ENCODE measurements around the gene ZNF462. TPM values are rescaled to one million over a fixed set of nuclear protein-coding genes. Genes with fewer than 3 reads are reported as not detected.

Gene ZNF462
- total and polyA plus RNA-seq, 11 donors = 5.3 to 51.3 (median 30.9) TPM

DNA sequence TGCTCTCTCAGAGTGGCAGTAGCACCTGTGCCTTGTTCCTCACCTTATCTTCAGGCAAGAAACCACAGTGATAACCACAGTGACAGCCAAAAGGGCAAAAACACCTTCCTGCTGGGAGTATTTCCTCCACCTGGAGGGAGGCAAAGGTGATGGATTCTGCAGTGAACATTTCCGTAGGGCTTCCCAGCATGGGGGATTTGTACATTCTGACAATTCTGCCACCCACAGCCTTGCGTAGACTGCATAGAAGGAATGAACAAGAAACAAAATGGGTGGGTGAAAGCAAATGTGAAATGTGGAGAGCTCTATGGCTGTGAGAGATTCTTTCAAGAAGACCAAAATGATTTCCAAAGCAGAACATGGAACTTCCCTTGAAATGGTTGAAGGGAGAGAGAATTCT lies 111.4 kb downstream of the ZNF462 start:
- ATAC-seq = no peak
- WGBS, 4 donors = 95 to 100% (median 97%) methylated on average over 2 of the region's 2 CpGs
- no peak overlapping the region for H3K4me3 ChIP-seq
- peaks cover 0 to 10% (median 0%) of the 10 kb centered on the region in 12 donors for H3K4me1 ChIP-seq
- no peak for DNase-seq
- H3K36me3 ChIP-seq = peaks cover 0 to 78% (median 57%) of the 10 kb centered on the region in 9 donors
- H3K27ac ChIP-seq = no peak overlapping the region
- H3K9me3 ChIP-seq = no peaks in the 10 kb centered on the region
- H3K27me3 ChIP-seq = no peaks in the 10 kb centered on the region
- TF ChIP-seq, protein P1, sequence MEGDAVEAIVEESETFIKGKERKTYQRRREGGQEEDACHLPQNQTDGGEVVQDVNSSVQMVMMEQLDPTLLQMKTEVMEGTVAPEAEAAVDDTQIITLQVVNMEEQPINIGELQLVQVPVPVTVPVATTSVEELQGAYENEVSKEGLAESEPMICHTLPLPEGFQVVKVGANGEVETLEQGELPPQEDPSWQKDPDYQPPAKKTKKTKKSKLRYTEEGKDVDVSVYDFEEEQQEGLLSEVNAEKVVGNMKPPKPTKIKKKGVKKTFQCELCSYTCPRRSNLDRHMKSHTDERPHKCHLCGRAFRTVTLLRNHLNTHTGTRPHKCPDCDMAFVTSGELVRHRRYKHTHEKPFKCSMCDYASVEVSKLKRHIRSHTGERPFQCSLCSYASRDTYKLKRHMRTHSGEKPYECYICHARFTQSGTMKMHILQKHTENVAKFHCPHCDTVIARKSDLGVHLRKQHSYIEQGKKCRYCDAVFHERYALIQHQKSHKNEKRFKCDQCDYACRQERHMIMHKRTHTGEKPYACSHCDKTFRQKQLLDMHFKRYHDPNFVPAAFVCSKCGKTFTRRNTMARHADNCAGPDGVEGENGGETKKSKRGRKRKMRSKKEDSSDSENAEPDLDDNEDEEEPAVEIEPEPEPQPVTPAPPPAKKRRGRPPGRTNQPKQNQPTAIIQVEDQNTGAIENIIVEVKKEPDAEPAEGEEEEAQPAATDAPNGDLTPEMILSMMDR (IDR thresholded peaks at IDR 0.05) = no peak
- TF ChIP-seq POLR2A (IDR thresholded peaks at IDR 0.05) = no peak
- intact Hi-C loops (cut with DNase I) = no loop called here

DNA sequence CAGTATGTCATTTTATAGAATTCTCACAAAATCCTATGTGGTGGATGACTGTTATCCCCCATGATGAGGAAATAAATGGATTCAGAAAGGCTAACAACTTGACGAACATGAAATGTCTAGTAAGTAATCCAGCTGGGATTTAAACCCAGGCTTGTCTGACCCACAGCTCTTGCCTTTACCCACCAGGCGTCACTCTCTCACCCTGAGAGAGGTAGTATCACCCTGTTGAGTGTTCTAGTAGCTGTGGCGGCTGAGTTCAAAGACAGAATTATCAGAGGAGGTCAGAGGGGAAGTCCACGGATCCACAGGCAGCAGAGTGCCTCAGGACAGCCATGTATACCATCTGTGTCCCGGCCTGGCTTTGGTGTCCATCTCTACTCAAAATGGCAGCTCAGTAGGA lies 113.8 kb downstream of the ZNF462 start:
- Histone ChIP-seq H3K27me3 (no peaks in the 10 kb centered on the region), H3K4me1 (peaks cover 0 to 9% (median 0%) of the 10 kb centered on the region in 12 donors), H3K9me3 (no peaks in the 10 kb centered on the region), H3K36me3 (peaks cover 0 to 94% (median 57%) of the 10 kb centered on the region in 9 donors), H3K4me3 (no peak overlapping the region), H3K27ac (no peak overlapping the region)
- no peak for DNase-seq
- intact Hi-C loops (cut with DNase I) = no loop called here
- 87 to 91% (median 89%) methylated on average over 5 of the region's 5 CpGs for WGBS, 4 donors
- ATAC-seq = no peak
- no peak for TF ChIP-seq POLR2A (IDR thresholded peaks at IDR 0.05)
- TF ChIP-seq, protein P1 (IDR thresholded peaks at IDR 0.05) = no peak

GRCh38 chr9:106980551-106981101 lies 117.7 kb downstream of the ZNF462 start:
- no peak for DNase-seq
- Histone ChIP-seq H3K27ac (no peak overlapping the region), H3K36me3 (peaks cover 0 to 92% (median 39%) of the 10 kb centered on the region in 9 donors), H3K4me1 (peaks cover 0 to 9% (median 0%) of the 10 kb centered on the region in 12 donors), H3K4me3 (no peak overlapping the region), H3K9me3 (no peaks in the 10 kb centered on the region), H3K27me3 (no peaks in the 10 kb centered on the region)
- peak in 2 of 4 donors; percentile 51 to 52 for ATAC-seq
- intact Hi-C loops (cut with DNase I) = no loop called here
- TF ChIP-seq, protein P1 (IDR thresholded peaks at IDR 0.05) = no peak
- TF ChIP-seq POLR2A (IDR thresholded peaks at IDR 0.05) = no peak
- WGBS, 4 donors = 63 to 79% (median 72%) methylated on average over 2 of the region's 2 CpGs

GRCh38 chr9:106981396-106982287 lies 118.7 kb downstream of the ZNF462 start:
- DNase-seq (no peak), ATAC-seq (no peak)
- TF ChIP-seq, protein P1 (IDR thresholded peaks at IDR 0.05) = no peak
- no peak for TF ChIP-seq POLR2A (IDR thresholded peaks at IDR 0.05)
- Histone ChIP-seq H3K9me3 (no peaks in the 10 kb centered on the region), H3K36me3 (peaks cover 0 to 92% (median 29%) of the 10 kb centered on the region in 9 donors), H3K27me3 (no peaks in the 10 kb centered on the region), H3K4me3 (no peak overlapping the region), H3K4me1 (peaks cover 0 to 9% (median 0%) of the 10 kb centered on the region in 12 donors), H3K27ac (no peak overlapping the region)
- WGBS, 4 donors = 92 to 96% (median 94%) methylated on average over 10 of the region's 10 CpGs
- intact Hi-C loops (cut with DNase I) = no loop called here
